ENCODE results near the gene CCDC171. TPM values are rescaled to one million over a fixed set of nuclear protein-coding genes. Genes with fewer than 3 reads are reported as not detected.

The CCDC171 gene
- total RNA-seq (2022; extraction: Qiagen RNA extraction): 0.28 to 0.53 TPM (median 0.37 TPM) in 5 replicates

DNA sequence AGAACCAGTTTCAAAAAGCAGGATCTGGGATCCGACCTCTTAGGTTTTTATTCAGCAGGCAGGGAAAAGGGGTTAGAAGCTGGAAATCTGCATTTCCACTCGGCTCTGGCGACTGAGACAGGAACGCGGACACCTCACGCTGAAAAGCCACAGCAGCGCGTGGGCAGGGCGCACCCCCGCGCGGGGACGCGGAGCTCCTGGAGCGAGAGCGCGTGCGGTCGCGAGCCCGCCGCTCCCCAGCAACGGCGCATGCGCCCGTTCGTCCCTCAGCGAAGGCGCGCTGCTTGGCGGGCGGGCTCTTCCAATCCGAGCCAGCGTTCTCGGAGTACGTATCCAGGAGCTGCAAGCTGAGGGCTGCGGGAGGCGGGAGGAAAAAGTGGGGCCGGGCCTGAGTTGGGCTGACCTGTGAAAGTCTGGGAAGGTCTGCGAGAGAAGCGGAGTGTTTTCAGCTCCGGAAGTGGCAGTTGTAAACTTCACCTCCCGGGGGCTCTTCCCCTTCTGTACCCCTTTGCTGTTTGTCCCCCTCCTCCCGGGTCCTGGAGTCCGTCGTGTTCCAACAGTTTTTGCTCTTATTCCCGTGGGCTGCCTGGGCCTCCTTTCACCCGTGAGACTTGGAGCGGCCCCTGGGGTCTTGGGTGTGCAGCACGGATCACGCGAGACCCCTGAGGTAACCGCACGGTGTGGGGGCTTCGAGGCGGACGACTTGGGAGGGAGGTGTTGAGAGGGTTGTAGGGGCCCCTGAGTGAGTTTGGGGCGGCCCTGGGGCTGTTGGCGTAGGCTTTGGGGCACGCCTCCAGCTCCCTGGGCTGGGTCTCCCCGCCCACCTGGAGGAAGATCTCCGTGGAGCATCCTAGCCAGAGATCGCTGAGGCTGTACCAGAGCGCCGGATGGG, at the start of gene CCDC171:
Gene CCDC171, plus strand, starts transcription at position 408 of the 892 bp plus-strand sequence. CDS start 11,046 bp downstream, outside the sequence.

DNA sequence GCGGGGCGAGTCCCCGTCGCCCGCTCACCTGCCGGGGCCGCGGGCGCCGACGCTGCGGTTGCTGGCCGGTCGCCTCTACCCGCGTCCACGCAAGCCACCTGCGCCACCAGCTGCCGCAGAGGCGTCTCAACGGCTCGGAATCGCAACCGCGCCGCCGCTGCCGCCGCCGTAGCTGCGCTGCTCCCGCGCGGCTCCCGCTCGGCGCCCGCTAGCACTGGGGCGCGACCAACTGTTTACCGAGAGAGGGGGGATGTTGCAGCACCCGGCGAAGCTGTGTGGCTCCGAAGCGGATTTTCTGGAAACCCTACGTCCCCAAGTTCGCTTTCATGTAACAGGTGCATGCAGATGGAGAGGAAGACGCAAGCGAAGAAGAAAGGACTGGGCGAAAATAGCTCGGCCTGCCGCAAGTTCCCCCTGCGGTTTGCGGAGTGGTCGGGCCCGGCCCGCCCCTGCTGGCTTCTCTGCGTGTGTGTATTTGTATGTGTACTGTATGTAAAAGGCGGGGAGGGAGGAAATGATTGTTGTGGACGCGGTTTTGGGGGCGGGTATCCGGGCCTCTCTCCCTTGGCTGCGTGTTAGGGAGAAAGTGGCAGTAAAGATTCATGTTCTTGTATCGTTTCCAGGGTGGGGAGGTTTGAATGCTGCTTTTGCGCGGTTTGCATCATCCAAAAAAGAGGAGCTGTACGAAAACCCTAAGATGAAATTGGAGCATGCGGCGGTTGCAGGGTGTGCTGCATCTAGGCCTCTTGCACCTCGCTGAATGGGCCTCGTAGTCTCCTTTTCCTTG, 41.9 kb upstream of the CCDC171 start, which contains the start of gene PSIP1:
Gene PSIP1, minus strand, starts transcription at position 182 of the 787 bp plus-strand sequence. CDS start 782 bp downstream, outside the sequence.

Other genes with a start within 250 kb of the CCDC171 start
- gene TTC39B, start 245.8 kb upstream of the CCDC171 start, total RNA-seq (2022; extraction: Qiagen RNA extraction): 0.70 to 1.9 TPM (median 1.4 TPM) in 5 replicates
- gene SNAPC3, start 130.2 kb upstream of the CCDC171 start, total RNA-seq (2022; extraction: Qiagen RNA extraction): 14.9 to 20.0 TPM (median 18.3 TPM) in 5 replicates
- gene PSIP1, start 42.1 kb upstream of the CCDC171 start, total RNA-seq (2022; extraction: Qiagen RNA extraction): 44.1 to 57.2 TPM (median 51.4 TPM) in 5 replicates